Occipital lobe (tissue), 2 donors: ENCODE data around the gene TMEFF2. TPM values are rescaled to one million over a fixed set of nuclear protein-coding genes. Genes with fewer than 3 reads are reported as not detected.
A peak's percentile ranks its signal among the peaks of the same experiment; 100 is the strongest.

ENCODE experiments used
- DNase-seq: peaks from one replicate; lab custom pipeline; 2025; lab: John Stamatoyannopoulos, UW
- total RNA-seq: library from RNA; depleted of rRNA; stranded (reverse); fragments of >200 nt; gene quantifications from one replicate; pipeline ENCODE4 v1.2.3, GENCODE V29; 2014

Gene TMEFF2
- 50.4 TPM for total RNA-seq

- DNase-seq: peak; percentile 98
Observed at GRCh38 chr2:192194866-192195547, at the start of gene TMEFF2. Gene TMEFF2 (minus strand): TSS chr2:192194933. CDS start chr2:192194524, 409 bp downstream.

DNA sequence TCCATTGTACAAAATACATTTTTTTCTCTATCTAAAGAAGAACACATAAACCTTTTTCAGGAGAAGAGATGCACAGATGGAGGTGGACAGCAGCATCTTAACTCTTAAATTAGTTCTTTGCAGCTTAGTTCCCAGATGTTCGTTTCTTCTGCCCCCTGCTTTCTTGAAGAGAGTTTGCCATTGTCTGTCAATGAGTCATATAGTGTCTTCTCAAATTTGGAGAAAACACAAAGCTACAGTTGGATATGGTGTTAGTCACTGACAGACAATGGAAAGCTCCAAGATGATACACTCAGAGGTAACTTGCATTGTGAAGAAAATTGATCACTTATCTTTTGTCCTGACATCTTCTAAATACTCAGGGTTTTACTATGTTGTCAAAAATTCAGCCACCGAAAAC, 48.8 kb upstream of the TMEFF2 start:
- DNase-seq: no peak

GRCh38 chr2:192236136-192236535, 41.4 kb upstream of the TMEFF2 start:
- DNase-seq: no peak

DNA sequence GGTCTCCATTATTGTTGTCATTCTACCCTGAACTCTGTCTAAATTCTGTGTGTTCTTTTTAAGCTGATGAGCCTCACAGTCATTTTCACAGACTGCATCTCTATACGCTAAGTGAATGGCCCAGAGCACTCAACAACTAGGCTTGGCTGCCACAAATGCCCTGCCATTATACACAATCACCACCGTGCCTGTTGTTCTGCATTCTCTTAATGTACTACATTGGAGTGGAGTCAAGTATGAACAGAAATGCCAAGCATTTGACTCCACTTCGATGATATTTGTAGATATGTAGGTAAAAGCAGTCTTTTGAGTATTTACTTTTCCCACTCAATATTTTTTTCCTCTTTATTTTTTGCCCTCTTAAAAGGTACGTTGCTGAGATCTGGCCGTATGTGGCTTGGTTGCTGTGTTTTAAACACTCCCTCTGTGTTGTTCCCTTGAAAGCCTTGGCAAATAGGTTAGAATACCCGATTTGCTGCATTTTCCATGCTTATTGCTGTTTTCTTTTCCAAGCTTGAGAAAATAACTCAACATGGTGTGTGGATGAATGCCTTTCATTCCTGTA, 36.2 kb upstream of the TMEFF2 start:
- DNase-seq: no peak

DNA sequence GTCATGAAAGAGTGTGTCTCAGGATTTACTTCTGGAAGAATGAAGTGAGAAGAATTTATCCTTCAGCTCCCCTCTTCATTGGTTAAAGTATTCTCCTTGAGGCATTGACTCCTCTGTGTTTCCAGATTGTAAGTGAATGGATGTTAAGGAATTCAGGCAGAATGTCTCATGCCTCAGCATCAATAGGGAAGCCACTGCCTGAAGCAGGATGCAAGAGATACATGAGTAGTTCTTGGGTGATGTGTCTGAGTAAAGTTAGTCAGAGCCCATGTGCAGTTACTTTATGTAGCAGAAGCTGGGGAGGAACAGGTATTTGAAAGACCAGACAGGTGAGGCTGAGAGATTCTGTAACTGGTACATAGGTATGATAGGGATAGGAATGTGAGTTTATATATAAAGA, 34.0 kb upstream of the TMEFF2 start:
- no peak for DNase-seq

DNA sequence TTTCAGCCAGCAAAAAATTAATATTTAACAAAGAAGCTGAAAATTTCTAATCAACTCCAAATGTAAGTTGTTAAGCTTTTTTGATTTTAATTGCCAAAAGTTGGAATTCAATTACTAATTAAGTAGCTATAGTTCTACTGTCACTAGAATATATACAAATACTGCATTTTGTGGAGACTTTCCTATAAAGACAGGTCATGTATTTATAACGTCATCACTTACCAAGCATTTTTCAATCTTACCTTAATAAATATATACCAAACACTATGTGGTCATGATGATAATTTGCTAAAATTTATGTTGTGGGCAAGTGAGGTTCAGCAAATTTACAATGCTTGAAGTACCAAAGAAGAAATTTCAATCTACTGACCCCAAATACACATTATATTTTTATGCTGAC, 24.2 kb upstream of the TMEFF2 start:
- DNase-seq: no peak

DNA sequence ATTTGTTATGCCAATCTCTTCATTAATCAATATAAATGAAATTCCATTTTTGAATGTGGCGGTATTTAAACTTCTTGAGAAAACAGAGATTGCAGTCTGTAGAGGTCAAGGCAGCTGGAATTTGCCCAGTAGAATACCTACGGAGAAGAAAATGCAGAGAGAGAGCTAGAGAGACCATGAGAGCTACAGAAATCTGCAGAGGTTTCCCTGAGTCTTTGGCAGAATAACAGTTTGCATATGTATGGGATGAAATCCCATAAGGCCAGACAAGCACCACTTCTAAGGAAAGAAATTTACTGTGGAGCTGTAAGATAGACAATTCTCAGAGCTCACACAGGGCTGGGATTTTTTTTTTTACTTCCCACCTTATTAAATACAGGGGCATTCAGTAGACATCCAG, 23.6 kb upstream of the TMEFF2 start:
- DNase-seq: no peak

- DNase-seq: no peak
Observed at GRCh38 chr2:192216336-192216735, 21.6 kb upstream of the TMEFF2 start.

- DNase-seq: no peak
Observed at GRCh38 chr2:192215096-192215877, 20.6 kb upstream of the TMEFF2 start.

GRCh38 chr2:192208848-192209247, 14.1 kb upstream of the TMEFF2 start:
- DNase-seq: no peak

DNA sequence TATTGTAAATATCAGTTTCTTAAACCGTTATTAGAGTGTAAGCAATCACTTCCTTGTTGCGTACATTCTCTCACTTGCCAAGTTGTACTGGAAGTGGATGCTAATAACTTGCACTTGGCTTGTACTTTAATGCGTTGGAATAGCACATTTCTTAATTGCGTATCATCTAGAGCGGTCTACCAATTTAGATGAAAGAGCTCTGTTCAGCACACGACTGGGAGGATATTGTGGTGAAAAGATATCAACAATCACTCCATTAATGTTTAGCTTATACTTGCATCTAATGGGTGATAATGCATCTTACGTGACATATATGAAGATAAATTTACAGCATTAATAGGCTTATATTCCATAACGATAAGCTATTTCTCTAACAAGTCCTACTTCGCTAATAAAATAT, 11.7 kb upstream of the TMEFF2 start:
- no peak for DNase-seq

DNA sequence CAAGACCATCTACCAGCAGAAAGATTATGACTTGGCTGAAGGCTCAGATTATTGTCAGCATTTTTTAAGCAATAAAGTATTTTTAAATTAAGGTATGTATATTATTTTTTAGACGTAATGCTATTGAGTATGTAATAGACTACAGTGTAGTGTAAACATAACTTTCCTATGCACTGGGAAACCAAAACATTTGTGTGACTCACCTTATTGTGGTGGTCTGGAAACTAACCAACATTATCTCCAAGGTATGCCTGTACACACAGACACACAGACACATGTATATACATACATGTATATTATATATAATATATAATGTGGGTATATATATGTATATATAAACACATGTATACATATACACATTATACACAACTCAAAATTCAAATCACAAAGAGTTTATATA, 9.1 kb upstream of the TMEFF2 start:
- no peak for DNase-seq

- no peak for DNase-seq
Observed at GRCh38 chr2:192202373-192202772, 7.6 kb upstream of the TMEFF2 start.

GRCh38 chr2:192201116-192201515, 6.4 kb upstream of the TMEFF2 start:
- DNase-seq: no peak

GRCh38 chr2:192197357-192197756, 2.6 kb upstream of the TMEFF2 start:
- no peak for DNase-seq

DNA sequence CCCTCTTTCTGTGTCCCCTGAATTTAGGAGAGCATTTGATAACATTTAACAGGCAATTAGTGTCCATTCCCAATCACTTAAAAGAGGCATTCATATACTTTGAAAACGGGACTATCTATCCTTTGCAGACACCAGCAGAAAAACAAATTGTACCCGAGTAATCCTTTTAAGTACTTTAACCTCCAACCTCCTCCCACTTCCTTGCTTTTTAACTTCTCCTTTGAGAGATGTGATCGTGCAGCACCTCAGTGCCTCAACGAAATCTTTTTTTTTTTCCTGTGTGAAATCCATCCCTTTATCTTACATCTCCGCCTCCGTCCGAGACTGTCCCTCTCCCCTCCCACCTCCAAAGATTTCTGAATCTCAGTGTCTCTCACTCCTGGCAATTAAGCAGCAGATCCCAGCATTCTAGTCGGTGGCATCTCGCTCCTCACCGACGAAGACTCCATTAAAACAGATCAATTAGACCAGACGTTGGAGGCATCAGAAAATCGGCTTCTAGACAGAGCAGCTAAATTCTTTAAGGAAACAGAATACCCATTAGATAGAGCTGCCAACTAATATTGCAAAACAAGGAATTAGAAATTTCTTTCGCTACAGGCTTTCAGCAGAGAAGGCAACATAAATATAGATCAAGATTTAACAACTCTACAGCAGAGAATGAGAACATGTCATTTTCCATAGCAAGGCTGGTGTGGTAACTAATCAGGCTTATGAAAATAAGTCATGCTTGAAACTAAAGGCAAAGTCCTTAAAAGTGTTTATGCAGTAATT, 1.9 kb upstream of the TMEFF2 start:
- no peak for DNase-seq

DNA sequence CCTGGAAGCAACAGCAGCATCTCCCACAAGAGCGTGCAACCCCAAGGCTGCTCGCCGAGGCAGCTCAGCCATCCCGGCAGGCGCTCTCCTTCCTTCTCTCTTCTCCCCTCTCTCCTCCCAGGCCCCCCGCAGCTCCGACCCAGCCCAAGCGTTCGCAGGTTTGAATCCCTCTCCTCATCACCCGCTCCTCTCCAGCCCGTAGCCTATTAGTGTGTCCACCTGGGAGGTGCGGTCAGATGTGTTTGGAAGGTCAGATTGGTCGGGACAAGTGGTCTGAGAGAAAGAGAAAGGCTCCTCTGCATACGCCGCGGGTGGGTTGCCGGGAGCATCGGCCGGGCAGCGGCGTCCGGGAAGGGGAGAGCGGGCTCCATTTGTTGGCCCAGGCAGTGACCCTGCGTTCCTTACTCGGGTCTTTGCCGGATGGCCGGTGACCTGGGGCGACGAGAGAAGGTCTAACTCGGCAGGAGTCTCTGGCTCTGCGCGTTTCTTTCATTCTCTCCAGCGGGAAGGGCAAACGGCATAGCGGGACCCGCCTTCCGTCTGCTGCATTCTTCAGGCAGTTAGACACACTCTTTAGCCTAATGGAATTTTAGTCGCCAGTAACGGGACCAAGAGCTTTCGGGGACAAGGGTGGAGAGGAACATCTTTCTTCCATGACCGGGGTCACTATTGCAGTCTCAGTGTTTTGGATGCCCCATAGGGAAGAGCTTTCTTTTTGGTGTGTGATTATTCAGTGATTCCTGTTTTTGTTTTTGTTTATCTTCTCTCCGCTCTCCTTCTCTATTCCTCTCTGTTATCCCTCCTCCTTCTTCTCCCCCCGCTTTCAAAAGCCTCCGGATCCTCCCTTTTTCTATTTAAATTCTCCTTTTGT, 1.1 kb upstream of the TMEFF2 start:
- peak; percentile 54 for DNase-seq

GRCh38 chr2:192194265-192194865, 368 bp downstream of the TMEFF2 start:
- peak; percentile 65 for DNase-seq

GRCh38 chr2:192190474-192190873, 4.3 kb downstream of the TMEFF2 start:
- DNase-seq: no peak

GRCh38 chr2:192186806-192187205, 7.9 kb downstream of the TMEFF2 start:
- no peak for DNase-seq

DNA sequence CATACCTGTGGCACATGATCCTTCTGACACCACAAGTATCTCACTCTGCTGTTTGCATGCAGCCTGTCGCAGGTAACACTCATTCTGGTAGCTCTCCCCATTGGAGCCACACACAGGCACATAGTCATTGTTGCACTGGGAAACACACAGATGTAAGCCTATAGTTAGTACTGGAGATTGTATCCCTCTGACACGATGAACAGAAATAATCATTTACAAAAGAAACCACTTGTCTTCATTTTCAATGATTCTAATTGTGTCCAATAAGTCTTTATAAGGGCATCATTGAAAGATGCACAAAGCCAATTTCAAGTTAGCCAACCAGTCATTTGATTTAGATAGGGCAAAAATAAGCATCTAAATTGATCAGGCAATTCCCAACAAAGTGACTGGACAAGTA, 10.4 kb downstream of the TMEFF2 start:
- DNase-seq: no peak
